SW480 (cell line): ENCODE results near the gene RWDD3.
A peak's percentile ranks its signal among the peaks of the same experiment; 100 is the strongest.

ENCODE experiments used
- DNase-seq: peaks from one replicate; pipeline ENCODE4 v3.0.0-alpha.2; 2016; ENCODE audit warnings: low spot score

Gene RWDD3

DNA sequence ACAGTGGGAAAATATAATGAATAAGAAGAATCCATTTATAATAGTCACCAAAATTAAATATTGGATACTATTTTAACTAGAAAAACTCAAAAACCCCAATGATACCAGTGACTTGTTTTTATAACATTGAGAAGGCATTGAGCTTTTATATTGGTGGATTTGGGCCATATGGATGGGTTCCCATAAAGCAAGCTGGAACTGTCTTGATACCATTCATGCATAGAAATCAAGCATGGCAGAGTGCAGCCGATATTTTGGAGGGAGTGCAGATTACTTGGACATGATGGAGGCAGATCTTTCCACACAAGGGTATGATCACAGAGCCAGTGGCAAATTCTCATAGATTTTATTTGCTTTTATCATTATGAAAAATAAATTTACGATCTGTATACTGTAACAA, 3.8 kb upstream of the RWDD3 start:
- no peak for DNase-seq

DNA sequence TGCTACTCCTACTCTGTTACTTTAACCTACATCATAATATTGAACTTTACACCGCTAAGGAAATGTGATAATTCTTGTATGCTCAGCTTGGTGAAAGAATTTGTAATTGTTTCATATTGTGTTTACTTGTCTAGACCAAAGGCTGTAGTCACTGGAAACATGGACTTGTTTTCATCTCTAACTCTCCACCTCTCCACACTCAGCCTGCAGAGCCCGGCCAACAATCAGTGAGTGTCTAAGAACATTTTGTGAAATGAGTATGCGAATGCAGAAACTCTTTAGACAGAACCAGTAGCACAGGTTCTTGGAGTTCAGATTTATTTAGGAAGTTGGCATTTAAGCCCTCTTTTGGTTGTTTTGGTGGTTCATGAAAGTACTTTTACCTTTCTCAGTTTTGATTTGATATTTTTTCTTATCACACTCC, 3.2 kb upstream of the RWDD3 start:
- no peak for DNase-seq

DNA sequence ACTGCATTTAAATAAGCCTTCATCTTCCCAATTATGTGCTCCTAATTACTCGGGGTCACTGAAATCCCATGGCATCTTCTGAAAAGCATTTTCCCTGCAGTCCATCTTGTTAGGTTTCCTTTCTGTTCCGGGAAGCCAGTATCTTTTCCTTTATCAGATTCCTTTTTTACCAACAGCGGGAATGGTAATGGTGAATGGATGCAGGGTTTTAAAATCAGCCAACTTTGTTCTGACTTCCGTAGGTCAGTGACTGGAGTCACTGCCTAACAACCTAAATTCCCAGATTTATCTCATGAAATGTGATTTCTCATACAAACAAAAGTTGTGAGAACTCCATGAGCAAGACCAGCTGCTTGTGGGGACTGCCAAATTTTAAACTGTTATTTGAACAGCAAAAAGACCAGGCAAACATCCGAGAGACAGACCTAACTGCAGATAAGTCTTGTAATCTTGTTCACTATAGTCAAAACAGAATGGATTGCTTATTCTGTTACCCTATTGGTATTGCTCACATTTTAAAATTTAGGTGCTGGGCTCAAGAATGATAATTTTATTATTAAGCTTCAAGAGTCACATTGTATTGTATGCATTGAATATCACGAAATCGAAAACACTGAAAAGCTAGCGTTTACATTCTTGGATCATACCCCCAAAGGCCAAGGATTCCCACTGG, 1.2 kb upstream of the RWDD3 start:
- no peak for DNase-seq

DNA sequence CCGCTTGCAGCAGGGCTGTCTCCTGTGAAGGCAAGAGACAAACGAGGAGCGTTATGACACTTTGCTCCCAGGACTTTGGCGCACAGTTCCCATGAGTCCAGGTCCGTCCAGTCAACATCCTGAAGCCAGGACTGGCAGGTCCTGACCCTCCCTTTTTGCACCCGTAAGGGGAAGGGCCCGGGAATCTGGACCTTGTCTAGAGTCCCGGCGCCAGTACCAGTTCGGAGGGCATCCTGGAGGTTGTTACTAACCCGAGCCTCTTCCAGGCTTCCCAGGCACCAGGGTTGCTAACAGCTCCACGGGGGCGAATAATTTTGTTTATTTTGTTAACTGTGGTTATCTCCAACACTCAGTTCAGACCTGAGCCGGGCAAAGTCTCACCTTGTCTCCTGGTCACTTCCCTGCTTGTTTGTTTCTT, 682 bp upstream of the RWDD3 start:
- peak; percentile 4 for DNase-seq

DNA sequence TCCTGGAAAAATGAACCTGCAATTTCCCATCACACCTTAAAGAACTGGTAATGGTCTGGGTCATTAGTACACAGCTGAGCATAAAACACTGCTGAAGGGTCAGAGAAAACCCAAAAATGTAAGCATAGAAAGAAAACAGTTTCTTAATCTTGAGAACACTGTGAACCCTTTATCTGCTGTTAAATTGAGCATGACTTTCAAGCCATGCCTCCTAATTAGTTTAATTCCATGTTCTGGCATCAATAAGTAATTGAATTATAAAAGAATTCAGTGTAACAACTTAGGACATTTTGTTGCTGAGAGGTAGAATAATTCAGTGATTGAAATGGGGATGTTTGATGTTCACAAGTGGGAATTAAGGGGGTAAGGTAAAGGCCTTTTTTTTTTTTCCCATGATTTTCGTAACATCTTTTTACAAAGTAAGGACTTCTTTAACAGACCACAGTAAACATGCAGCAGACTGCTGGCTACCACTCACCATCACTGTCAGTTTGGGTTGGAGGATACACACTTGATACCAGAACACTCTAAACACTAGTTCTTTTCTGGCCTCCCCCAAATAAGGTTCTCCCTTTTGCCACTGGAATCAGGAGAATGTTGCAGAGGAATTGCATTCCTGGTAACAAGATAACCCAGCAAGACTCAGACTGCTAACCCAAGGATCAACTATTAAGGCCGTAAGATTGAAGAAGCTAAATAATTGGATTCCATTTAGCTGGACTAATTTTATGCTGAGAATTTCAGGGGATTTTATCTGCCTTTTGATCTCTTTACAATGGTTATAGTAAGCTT, 3.0 kb downstream of the RWDD3 start:
- DNase-seq = no peak

DNA sequence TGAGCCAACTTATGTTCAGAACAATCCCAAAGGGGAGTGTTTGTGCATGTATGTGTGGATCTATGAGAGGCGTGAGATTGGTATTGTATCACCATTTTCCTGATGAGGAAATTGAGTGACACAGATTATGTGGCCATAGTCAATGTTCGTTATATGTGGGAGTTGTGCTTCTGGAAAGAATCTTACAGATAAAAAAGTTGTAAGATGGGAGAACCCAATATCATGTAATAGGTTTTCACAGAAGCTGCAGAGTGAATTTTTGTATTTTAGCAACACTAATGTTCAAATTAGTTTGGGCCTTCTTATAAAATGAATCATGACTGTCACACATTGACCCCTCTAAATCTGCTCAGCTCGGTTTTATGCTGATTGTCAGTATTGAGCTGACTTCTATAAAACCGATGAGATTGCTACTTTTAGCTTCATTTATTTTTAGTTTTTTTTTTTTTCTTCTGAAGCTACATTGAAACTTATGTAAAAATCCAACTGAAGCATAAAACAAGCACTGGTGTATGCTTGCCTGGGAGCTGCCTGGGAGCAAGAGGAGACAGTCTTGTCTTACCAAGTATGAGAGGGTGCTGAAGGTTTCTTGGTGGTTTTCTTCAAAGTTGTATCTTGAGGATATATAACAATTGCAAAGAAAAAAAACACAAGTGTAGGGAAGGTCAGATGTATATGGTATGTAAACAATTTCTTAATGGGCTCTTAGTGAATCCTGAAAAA, 4.1 kb downstream of the RWDD3 start:
- DNase-seq = no peak

DNA sequence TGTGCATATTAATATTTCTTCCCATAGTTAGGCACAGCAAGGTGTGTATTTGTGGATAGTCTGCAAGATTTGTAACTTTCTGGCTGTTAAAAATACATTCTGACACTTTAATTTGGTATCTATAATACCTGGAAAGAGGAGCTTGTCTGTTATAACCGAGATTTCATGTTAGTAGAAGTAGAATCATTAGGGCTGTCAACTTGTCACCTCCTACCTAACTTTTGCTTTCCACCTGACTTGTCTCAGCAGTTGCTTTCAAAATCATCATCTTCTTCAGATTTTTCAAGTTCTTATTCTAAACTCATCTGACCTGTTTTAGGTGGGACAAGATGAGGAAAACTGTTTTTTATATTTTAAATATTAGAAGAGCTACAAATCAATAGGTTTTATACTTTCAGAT, 11.0 kb downstream of the RWDD3 start:
- no peak for DNase-seq

DNA sequence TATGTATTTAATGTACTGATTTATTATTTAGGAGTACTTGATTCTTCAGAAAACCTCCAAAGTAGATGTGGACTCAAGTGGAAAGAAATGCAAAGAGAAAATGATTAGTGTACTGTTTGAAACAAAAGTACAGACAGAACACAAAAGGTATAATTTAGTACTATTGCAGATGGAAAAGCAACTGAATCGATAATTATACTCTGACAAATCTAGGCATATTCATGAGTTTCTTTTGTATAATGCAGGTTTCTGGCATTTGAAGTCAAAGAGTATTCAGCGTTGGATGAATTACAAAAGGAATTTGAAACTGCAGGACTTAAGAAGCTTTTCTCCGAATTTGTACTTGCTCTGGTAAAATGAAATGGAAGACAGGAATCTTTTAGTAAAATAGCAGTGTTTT, 12.5 kb downstream of the RWDD3 start:
- DNase-seq = no peak

DNA sequence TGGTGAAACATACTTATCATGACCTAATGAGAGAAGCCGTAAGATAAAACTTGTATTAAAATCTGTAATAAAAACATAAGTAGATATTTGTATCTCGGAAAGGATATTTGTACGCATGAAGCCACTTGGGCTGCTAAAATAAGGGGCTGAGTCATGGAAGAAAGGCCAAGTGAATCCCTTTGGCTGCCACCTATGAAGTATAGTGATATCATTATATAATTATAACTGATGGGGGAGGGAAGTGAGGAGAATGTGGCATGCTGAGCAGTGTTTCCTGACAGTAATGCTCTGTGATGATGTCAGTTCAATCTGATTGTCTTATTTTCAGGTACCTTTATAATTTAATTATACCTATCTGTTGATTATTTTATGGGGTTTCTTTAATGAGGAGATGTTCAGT, 13.6 kb downstream of the RWDD3 start:
- DNase-seq = no peak

DNA sequence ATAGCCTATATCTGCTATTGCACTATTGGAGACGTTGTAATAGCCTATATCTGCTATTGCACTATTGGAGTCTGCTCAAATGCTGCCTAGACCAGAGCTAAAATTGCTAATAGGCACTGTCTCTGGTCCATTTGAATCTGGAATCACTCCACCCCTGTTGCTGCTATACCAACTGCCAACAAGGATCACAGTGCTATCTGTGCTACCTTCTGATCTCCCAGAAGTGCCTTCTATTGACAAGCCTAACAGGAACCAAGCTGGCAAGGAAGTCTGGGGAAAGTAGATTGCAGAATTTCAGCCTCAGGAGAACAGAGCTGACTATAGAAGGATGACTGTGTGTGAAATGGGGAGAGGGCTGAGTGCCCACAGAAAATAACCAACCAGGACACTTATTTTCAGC, 15.9 kb downstream of the RWDD3 start:
- no peak for DNase-seq

DNA sequence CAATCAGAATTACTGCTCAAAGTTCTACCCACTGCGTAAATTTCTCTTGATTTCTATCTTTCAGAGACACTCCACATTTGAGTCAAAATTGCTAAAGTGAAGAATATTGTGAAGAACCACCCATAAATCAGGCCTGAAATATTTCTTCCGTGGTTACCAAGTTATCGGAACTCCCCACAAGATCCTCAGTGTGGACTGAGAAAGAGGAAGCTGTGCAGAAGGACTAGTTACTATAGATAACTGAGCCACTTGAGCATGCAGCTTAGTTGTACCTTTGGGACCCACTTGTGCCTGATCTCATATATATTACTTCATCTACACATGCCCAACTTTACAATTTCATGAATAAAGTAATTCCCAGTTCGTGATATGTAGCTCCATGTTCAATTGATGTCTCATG, 18.4 kb downstream of the RWDD3 start:
- no peak for DNase-seq

DNA sequence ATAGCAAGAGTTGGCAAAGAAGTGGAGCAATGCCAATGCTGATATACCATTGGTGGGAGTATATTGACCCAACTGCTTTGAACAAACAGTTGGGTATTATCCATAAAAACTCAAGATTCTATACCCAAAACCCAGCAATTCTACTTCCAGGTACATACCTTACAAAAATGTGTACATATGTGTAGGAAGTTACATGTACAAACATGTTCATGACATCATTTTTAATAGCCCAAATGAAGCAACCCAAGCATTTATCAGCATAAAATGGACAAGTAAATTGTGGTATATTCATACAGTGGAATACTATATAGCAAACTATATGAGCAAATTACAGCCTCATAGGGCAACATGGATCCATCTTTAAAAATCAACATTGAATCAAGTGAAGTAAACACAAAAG, 20.9 kb downstream of the RWDD3 start:
- DNase-seq = no peak

DNA sequence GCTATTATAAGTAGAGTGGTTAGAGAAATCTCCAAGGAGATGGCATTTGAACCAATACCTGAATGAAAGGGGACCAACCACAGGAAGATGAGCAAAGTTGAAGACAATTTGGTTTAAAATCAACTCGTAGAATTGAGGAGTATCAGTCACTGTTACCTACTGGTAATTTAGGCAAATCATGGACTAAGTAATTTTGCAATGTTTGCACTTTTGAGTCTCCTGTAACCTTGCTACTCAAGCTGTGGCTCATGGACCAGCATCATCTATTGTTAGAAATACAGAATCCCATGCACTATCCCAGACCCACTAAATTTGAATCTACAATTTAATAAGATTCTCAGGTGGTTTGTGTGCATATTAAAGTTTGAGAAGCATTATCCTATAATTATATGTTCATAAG, 21.8 kb downstream of the RWDD3 start:
- no peak for DNase-seq

DNA sequence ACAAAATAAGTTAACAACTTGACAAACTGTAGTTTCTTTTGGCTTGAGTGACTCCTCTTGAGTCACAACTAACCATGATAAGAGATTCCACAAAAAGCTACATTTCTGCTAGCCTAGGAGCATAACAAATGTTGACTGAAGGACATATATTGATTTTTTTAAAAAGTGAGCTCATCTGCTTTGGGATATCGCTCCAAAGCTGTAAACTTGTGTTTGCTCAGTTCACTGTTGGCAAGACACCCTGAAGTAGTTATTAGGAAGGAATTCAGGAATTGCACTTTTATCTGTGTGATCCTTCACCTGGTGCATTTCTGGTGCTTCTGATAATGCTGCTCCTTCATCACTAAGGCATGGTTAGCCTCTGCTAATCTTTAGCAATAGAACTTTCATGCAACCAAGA, 23.7 kb downstream of the RWDD3 start:
- no peak for DNase-seq

DNA sequence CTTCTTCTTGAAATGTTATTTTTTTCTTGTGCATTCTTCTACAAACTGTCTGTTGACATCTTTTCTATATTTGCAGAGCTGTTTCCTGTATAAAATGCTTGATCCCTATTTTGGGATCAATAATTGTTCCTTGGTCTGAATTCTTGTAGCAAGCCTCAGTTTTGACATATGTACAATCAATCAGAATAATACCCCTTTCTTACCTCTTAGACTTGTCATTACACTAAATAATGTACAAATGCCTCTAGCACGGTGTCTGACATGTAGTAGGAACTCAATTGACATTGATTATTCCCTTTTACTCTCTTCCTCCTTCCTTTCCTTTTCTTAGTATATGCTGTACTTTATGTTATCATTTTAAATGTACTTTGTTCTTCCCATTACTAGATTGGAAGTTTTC, 25.2 kb downstream of the RWDD3 start:
- no peak for DNase-seq

DNA sequence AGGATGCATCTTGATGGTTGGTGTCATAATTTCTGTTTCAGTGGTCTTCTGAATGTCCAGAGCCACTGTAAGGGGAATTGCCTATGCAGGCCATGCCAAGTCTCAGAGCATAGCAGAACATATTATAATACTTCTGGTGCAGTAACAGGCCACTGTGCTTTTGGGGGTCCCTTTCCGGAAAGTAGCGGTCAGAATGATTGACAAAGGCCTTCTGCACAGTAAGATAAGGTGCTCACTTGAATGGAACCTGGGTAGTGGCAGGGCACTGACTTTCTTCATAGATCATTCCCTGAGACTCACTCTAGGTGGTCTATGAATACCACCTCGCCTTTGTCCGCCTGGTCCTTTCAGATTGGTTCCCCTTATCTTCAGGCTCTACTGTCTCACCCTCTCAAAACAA, 28.9 kb downstream of the RWDD3 start:
- no peak for DNase-seq

DNA sequence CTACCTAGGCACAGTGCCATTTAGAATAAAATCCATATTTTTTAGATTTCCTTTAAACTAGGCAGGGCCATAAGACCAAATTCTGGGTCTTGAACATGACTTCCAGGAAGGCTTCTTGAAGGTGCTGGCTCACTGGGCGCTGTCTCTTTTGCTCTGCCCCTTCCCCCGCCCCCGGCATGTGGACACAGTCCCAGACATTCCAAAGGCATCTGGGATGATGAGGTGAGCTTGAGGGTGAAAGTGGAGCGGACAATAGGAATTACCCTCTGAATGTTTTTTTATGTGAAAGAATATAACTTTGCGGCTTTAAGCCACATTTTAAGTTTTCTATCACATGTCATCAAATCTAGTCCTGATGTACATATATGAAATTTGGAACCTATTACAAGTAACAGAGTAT, 29.4 kb downstream of the RWDD3 start:
- no peak for DNase-seq

DNA sequence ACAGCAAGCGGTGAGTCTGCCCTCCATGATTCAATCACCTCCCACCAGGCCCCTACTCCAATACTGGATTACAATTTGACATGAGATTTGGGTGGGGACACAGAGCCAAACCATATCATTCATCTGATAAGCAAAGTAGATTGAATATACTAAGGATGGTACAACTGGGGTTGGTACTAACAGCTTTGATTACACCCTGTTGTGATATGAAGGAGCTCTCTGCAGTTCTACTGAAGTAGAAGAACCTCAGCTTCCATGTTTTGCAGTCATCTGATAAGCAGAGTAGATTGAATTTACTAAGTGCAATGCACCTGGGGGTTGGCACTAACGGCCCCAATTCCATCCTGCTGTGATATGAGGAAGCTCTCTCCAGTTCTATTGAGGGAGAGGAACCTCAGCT, 31.1 kb downstream of the RWDD3 start:
- DNase-seq = no peak

DNA sequence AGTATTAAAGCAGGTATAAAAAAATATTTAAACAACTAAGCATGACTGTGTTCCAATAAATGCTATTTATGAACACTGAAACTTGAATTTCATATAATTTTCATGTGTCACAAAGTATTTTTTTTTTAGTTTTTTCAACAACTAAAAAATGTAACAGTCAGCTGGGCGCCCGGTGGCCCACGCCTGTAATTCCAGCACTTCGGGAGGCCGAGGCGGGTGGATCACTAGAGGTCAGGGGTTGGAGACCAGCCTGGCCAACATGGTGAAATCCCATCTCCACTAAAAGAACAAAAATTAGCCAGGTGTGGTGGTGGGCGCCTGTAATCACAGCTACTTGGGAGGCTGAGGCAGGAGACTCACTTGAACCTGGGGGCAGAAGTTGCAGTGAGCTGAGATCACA, 42.4 kb downstream of the RWDD3 start:
- no peak for DNase-seq

DNA sequence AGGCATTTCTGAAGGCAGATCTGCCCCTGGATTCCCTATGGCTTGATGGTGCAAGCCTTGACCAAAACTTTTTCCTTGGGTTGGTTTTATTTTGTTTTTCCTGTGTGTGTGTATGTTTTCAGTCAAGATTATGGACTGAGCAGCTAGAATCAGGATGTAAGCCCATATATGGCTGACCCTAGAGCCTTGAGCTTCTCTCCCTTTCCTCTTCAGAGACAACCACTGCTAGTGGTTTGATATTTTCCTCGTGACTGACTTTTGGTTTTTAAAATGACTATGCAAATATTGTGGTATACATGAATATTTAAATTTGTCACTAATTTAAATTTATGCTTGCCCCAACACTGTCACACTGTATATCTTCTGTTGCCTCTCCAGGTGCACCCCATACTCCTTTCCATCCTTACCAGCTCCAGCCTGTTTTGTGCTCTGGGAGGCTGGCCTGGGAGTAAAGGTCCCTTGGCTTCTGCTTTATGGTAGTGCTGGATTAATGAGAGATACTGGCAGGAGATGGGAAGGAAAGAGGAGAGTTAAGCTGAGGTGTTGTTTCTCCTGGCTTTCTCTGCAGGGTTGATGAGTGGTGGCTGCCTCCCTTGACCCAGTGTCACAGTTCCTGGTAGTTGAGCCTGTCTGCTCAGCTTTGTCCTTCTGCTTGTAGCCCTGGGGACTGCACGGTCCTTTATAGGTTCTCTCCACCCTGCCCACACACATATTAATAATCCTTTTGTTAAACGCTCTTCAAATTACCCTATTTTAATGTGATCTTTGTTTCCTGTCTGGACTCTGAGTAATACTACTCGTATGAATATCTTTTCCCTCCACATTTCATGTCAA, 44.4 kb downstream of the RWDD3 start:
- DNase-seq = no peak

DNA sequence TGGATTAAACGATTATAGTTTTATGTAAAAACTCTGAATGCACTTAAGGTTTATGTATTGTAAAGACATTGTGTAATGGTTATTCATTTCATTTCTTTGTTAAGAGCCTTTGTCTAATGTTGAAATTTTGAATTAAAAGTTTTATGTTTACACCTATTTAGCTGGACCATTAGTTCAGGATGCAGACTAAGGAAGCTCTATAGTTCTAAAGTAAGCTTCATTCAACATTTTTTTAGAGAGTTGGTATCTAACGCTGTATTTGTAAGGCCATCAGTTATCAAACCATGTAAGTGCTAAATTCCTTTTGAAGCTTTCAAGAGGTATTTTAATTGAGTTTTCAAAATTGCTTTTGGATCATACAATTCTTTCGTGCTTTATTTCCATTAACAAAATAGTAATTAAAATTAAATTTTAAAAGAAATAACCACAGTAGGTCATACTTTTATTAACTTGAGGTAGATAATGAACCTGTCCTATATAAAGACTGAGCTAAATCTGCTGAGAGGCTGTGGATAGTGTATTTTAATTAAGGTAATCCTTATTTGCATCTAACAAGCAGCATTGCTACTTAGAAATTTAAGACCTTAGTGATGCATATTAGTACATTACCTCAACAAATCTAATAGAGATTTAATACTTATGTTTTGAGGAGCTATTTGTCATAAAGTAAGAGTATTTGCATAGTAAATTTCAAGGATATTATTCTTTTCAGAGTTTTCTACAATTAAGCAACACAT, 47.9 kb downstream of the RWDD3 start:
- no peak for DNase-seq

DNA sequence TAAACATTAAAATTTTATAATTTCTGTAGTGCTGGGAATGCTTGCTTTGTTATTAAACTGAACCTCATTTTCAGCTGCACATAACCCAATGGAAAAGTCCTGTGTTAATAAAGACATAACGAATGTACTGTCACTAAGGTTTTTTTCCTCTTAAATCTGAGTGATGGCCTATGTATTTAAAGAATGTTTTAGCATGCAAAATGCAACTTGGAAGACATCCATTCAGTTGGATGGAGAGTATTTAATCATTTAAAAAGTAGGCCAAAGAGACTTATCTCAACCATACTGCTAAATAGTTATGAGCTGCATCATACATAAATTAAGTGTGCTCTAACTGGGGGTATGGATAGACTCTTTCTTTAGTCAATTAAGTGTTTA, 48.5 kb downstream of the RWDD3 start:
- no peak for DNase-seq
